OCI-LY1 (cell line): ENCODE results near the gene DNAH14.
"Not testable (repeated sequence)": the region's sequence is repeated elsewhere in the genome, so short reads cannot be mapped to it uniquely, and the experiment has no call there.

Source experiments
- H2AFZ ChIP-seq: fragments of 200-600 bp; sonication (generic), shearing (Covaris generic); 2 replicates; pipeline ENCODE4 v1.6.0; 2014; ENCODE audit warnings: antibody characterized with exemption, mild to moderate bottlenecking, low read length
- H3F3A ChIP-seq: fragments of 200-600 bp; sonication (generic), shearing (Covaris generic); 2 replicates; pipeline ENCODE4 v1.6.0; 2014; ENCODE audit warnings: mild to moderate bottlenecking, antibody characterized with exemption, low read length, moderate library complexity; ENCODE audit not compliant: insufficient read depth
- H3K27ac ChIP-seq: fragments of 200-600 bp; sonication (generic); 2 replicates; pipeline ENCODE4 v1.5.1; 2014; ENCODE audit warnings: low read length, mixed run types, mild to moderate bottlenecking, low read depth; ENCODE audit not compliant: poor library complexity, severe bottlenecking
- H3K27me3 ChIP-seq: fragments of 200-600 bp; sonication (generic); 2 replicates; pipeline ENCODE4 v1.6.0; 2014; ENCODE audit warnings: antibody characterized with exemption, mild to moderate bottlenecking, low read length, moderate library complexity; ENCODE audit not compliant: insufficient read depth
- H3K36me3 ChIP-seq: fragments of 200-600 bp; sonication (generic); 2 replicates; pipeline ENCODE4 v1.6.1; 2014; ENCODE audit warnings: mild to moderate bottlenecking, antibody characterized with exemption, low read length, moderate library complexity, mixed read lengths; ENCODE audit not compliant: insufficient read depth
- H3K4me1 ChIP-seq: fragments of 200-600 bp; sonication (generic); 2 replicates; pipeline ENCODE4 v1.5.1; 2014; ENCODE audit warnings: mild to moderate bottlenecking, low read length, moderate library complexity; ENCODE audit not compliant: insufficient read depth, severe bottlenecking
- H3K4me2 ChIP-seq: fragments of 200-600 bp; sonication (generic), shearing (Covaris generic); 2 replicates; pipeline ENCODE4 v1.6.1; 2014; ENCODE audit warnings: low read length
- H3K4me3 ChIP-seq: fragments of 200-600 bp; sonication (generic); 2 replicates; pipeline ENCODE4 v1.5.1; 2014; ENCODE audit warnings: low read length, low read depth, mild to moderate bottlenecking, mixed read lengths; ENCODE audit not compliant: poor library complexity, severe bottlenecking
- H3K79me2 ChIP-seq: fragments of 200-600 bp; shearing (Covaris generic); 2 replicates; pipeline ENCODE4 v1.6.1; 2016; ENCODE audit warnings: mixed run types, low read length, mixed read lengths; ENCODE audit not compliant: insufficient read depth
- H3K9ac ChIP-seq: fragments of 200-600 bp; sonication (generic), shearing (Covaris generic); 2 replicates; pipeline ENCODE4 v1.6.1; 2014; ENCODE audit warnings: mild to moderate bottlenecking, low read length, mixed read lengths
- H3K9me2 ChIP-seq: fragments of 200-600 bp; sonication (generic), shearing (Covaris generic); 2 replicates; pipeline ENCODE4 v1.6.1; 2014; ENCODE audit warnings: low read depth, mild to moderate bottlenecking, low read length, mixed read lengths
- H3K9me3 ChIP-seq: fragments of 200-600 bp; shearing (Covaris generic); 2 replicates; pipeline ENCODE4 v1.6.1; 2014; ENCODE audit warnings: low read length, mixed read lengths
- H4K20me1 ChIP-seq: fragments of 200-600 bp; sonication (generic), shearing (Covaris generic); 2 replicates; pipeline ENCODE4 v1.6.0; 2016; ENCODE audit warnings: mild to moderate bottlenecking, low read length; ENCODE audit not compliant: insufficient read depth
- EZH2 ChIP-seq: fragments of 200-600 bp; sonication (generic), shearing (Covaris generic); IDR thresholded peaks from 2 replicates; pipeline ENCODE4 v1.8.0; 2017; ENCODE audit warnings: borderline replicate concordance, mixed run types, mild to moderate bottlenecking, antibody characterized with exemption, low read length, moderate library complexity, mixed read lengths
- TF ChIP-seq, protein P1 (sequence below): fragments of 200-600 bp; sonication (generic), shearing (Covaris generic); IDR thresholded peaks from 2 replicates; pipeline ENCODE4 v1.5.1; 2017; ENCODE audit warnings: mild to moderate bottlenecking, antibody characterized with exemption, low read length, moderate library complexity, mixed read lengths

DNAH14 gene

GRCh38 chr1:224989615-224990014, 60.1 kb downstream of the DNAH14 start:
- Histone ChIP-seq H2AFZ (no peak overlapping the region), H3K4me2 (no peak overlapping the region), H3K9ac (no peak overlapping the region), H4K20me1 (no peaks in the 10 kb centered on the region), H3K4me3 (no peak overlapping the region), H3K27me3 (no peaks in the 10 kb centered on the region), H3K9me2 (no peaks in the 10 kb centered on the region), H3K79me2 (no peaks in the 10 kb centered on the region), H3K27ac (no peak overlapping the region), H3K4me1 (no peaks in the 10 kb centered on the region), H3F3A (no peaks in the 10 kb centered on the region), H3K9me3 (no peaks in the 10 kb centered on the region), H3K36me3 (no peaks in the 10 kb centered on the region)
- TF ChIP-seq, protein P1, sequence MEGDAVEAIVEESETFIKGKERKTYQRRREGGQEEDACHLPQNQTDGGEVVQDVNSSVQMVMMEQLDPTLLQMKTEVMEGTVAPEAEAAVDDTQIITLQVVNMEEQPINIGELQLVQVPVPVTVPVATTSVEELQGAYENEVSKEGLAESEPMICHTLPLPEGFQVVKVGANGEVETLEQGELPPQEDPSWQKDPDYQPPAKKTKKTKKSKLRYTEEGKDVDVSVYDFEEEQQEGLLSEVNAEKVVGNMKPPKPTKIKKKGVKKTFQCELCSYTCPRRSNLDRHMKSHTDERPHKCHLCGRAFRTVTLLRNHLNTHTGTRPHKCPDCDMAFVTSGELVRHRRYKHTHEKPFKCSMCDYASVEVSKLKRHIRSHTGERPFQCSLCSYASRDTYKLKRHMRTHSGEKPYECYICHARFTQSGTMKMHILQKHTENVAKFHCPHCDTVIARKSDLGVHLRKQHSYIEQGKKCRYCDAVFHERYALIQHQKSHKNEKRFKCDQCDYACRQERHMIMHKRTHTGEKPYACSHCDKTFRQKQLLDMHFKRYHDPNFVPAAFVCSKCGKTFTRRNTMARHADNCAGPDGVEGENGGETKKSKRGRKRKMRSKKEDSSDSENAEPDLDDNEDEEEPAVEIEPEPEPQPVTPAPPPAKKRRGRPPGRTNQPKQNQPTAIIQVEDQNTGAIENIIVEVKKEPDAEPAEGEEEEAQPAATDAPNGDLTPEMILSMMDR = no peak
- no peak for TF ChIP-seq EZH2

DNA sequence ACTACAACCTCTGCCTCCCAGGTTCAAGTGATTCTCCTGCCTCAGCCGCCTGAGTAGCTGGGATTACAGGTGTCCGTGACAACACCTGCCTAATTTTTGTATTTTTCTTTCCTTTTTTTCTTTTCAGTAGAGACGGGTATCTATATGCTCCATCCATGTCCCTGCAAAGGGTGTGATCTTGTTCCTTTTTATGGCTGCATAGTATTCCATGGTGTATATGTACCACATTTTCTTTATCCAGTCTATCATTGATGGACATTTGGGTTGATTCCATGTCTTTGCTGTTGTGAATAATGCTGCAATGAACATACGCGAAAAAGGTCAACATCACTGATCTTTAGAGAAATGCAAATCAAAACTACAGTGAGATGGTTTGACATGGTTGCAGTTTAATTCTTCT, 62.1 kb downstream of the DNAH14 start:
- not testable (repeated sequence) for H3F3A ChIP-seq, H3K9me3 ChIP-seq, H3K4me3 ChIP-seq, H2AFZ ChIP-seq, H4K20me1 ChIP-seq, H3K79me2 ChIP-seq, H3K4me1 ChIP-seq, H3K4me2 ChIP-seq, H3K27me3 ChIP-seq, H3K9me2 ChIP-seq, H3K36me3 ChIP-seq, H3K9ac ChIP-seq, H3K27ac ChIP-seq

DNA sequence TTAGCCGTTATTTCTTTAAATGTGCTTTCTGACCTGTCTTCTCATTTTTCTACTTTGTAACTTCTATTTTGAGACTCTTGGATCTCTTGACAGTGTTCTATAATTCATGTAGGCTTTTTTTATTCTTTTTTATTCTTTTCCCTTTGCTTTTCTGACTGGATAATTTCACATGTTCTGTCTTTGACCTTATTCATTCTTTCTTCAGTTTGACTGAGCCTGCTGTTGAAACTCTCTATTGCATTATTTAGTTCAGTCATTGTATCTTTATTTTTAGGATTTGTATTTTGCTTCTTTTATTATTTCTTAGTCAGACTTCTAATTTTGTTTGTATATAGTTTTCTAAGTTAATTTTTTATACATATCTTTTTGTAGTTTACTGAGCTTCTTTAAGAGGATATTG, 66.1 kb downstream of the DNAH14 start:
- no peak overlapping the region for H3K4me3 ChIP-seq
- H2AFZ ChIP-seq = no peak overlapping the region
- no peaks in the 10 kb centered on the region for H3K4me1 ChIP-seq
- no peak overlapping the region for H3K4me2 ChIP-seq
- H3K9ac ChIP-seq = no peak overlapping the region
- no peaks in the 10 kb centered on the region for H3K9me2 ChIP-seq
- no peaks in the 10 kb centered on the region for H3K9me3 ChIP-seq
- no peaks in the 10 kb centered on the region for H3K79me2 ChIP-seq
- H3K36me3 ChIP-seq = no peaks in the 10 kb centered on the region
- H3K27ac ChIP-seq = no peak overlapping the region
- TF ChIP-seq, protein P1 = no peak
- TF ChIP-seq EZH2 = no peak
- no peaks in the 10 kb centered on the region for H3K27me3 ChIP-seq
- no peaks in the 10 kb centered on the region for H4K20me1 ChIP-seq
- no peaks in the 10 kb centered on the region for H3F3A ChIP-seq

- no peaks in the 10 kb centered on the region for H3K4me1 ChIP-seq
- no peak for TF ChIP-seq EZH2
- TF ChIP-seq, protein P1 = no peak
- H3K27me3 ChIP-seq = no peaks in the 10 kb centered on the region
- H3K27ac ChIP-seq = no peak overlapping the region
- no peaks in the 10 kb centered on the region for H3K9me3 ChIP-seq
- H3K4me3 ChIP-seq = no peak overlapping the region
- no peaks in the 10 kb centered on the region for H3K9me2 ChIP-seq
- no peak overlapping the region for H2AFZ ChIP-seq
- H3K36me3 ChIP-seq = no peaks in the 10 kb centered on the region
- no peak overlapping the region for H3K9ac ChIP-seq
- H3K4me2 ChIP-seq = no peak overlapping the region
- no peaks in the 10 kb centered on the region for H3K79me2 ChIP-seq
- no peaks in the 10 kb centered on the region for H4K20me1 ChIP-seq
- no peaks in the 10 kb centered on the region for H3F3A ChIP-seq
These were observed 66.8 kb downstream of the DNAH14 start for GRCh38 chr1:224996266-224996665.
